ENCODE data around the gene KIRREL2. TPM values are rescaled to one million over a fixed set of nuclear protein-coding genes. Genes with fewer than 3 reads are reported as not detected.
"Not testable (repeated sequence)": the region's sequence is repeated elsewhere in the genome, so short reads cannot be mapped to it uniquely, and the experiment has no call there.

The KIRREL2 gene
- total RNA-seq, 1 experiment from 2014 or later: 5.0 TPM

DNA sequence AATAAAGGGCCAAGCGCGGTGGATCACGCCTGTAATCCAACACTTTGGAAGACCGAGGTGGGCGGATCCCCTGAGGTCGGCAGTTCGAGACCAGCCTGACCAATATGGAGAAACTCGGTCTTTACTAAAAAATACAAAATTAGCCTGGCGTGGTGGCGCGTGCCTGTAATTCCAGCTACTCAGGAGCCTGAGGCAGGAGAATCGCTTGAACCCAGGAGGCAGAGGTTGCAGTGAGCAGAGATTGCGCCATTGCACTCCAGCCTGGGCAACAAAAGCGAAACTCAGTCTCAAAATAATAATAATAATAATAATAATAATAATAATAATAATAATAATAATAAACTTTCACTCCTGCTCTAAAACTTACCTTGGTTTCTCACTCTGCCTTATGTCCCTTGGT lies 53.6 kb downstream of the KIRREL2 start:
- CTCF ChIA-PET; DNase-seq (ENCODE audit: low read depth, low spot score); H3K27ac ChIP-seq (ENCODE audit: low read length); H3K9me3 ChIP-seq (ENCODE audit: control insufficient read depth, insufficient read depth, low read depth, low read length); ATAC-seq; H3K4me1 ChIP-seq (ENCODE audit: control insufficient read depth, insufficient read depth, low read length); H3K36me3 ChIP-seq (ENCODE audit: control insufficient read depth, insufficient read depth, low read length); intact Hi-C loops (cut with micrococcal nuclease; ENCODE audit: unreplicated experiment); BruUV-seq (replicated peaks); H3K27me3 ChIP-seq (ENCODE audit: control insufficient read depth, insufficient read depth, low read length); H3K4me3 ChIP-seq (ENCODE audit: low read depth in 2 of 2, low read length in 2 of 2): not testable (repeated sequence)
- in situ Hi-C loops (cut with HindIII; ENCODE audit: low pct_unique_long_range_greater_than_20kb, low sequenced_read_pairs): loop anchor here (10.0 kb wide), 1 partner anchor 56 kb away; the partner anchor contains the start of genes KIRREL2 and NPHS1
- POLR2A ChIA-PET: interaction anchor here (0.7 kb wide), 1 partner anchor 192 kb away, joined by 5 read pairs; no protein-coding TSS in a partner anchor

DNA sequence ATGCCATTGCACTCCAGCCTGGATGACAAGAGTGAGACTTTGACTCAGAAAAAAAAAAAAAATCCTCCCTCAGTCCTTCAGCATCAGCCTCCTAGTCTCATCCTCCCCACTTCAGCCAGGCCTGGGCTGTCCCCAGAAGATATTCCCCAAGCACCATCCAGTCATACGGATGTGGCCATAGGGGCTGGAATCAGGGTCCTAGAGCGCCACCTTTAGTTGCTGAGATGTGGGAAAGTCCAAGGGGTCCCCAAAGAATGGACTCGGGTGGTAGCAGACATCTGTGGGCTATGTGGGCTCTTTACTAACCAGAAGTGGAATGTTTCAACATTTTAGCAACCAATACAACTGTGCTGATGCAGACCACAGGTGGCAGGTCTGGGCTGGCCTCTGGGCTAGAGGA lies 54.5 kb downstream of the KIRREL2 start:
- Histone ChIP-seq H3K4me1 (ENCODE audit: control insufficient read depth, insufficient read depth, low read length) (no peaks in the 10 kb centered on the region), H3K27ac (ENCODE audit: low read length) (no peak overlapping the region), H3K36me3 (ENCODE audit: control insufficient read depth, insufficient read depth, low read length) (no peaks in the 10 kb centered on the region), H3K9me3 (ENCODE audit: control insufficient read depth, insufficient read depth, low read depth, low read length) (no peaks in the 10 kb centered on the region), H3K4me3 (ENCODE audit: low read depth in 2 of 2, low read length in 2 of 2) (no peak overlapping the region), H3K27me3 (ENCODE audit: control insufficient read depth, insufficient read depth, low read length) (no peaks in the 10 kb centered on the region)
- ATAC-seq (no peak), DNase-seq (ENCODE audit: low read depth, low spot score) (no peak)
- intact Hi-C loops (cut with micrococcal nuclease; ENCODE audit: unreplicated experiment): no loop called here
- ChIA-PET POLR2A (interaction anchor here (0.7 kb wide), 1 partner anchor 193 kb away, joined by 5 read pairs; no protein-coding TSS in a partner anchor), CTCF (no interaction called here)
- TF ChIP-seq, protein P1, sequence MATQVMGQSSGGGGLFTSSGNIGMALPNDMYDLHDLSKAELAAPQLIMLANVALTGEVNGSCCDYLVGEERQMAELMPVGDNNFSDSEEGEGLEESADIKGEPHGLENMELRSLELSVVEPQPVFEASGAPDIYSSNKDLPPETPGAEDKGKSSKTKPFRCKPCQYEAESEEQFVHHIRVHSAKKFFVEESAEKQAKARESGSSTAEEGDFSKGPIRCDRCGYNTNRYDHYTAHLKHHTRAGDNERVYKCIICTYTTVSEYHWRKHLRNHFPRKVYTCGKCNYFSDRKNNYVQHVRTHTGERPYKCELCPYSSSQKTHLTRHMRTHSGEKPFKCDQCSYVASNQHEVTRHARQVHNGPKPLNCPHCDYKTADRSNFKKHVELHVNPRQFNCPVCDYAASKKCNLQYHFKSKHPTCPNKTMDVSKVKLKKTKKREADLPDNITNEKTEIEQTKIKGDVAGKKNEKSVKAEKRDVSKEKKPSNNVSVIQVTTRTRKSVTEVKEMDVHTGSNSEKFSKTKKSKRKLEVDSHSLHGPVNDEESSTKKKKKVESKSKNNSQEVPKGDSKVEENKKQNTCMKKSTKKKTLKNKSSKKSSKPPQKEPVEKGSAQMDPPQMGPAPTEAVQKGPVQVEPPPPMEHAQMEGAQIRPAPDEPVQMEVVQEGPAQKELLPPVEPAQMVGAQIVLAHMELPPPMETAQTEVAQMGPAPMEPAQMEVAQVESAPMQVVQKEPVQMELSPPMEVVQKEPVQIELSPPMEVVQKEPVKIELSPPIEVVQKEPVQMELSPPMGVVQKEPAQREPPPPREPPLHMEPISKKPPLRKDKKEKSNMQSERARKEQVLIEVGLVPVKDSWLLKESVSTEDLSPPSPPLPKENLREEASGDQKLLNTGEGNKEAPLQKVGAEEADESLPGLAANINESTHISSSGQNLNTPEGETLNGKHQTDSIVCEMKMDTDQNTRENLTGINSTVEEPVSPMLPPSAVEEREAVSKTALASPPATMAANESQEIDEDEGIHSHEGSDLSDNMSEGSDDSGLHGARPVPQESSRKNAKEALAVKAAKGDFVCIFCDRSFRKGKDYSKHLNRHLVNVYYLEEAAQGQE (IDR thresholded peaks at IDR 0.05; ENCODE audit: insufficient read depth in 1 of 2, low read depth in 2 of 2, low read length in 1 of 2): no peak
- TF ChIP-seq SIN3A (IDR thresholded peaks at IDR 0.05; ENCODE audit: borderline replicate concordance, insufficient read depth, low read depth, low read length) (no peak), TCF7L2 (IDR thresholded peaks at IDR 0.05; ENCODE audit: low read depth, low read length) (no peak), POLR2AphosphoS5 (IDR thresholded peaks at IDR 0.05; ENCODE audit: low read depth, low read length) (no peak), CTCF (IDR thresholded peaks at IDR 0.05) (no peak)
- in situ Hi-C loops (cut with HindIII; ENCODE audit: low pct_unique_long_range_greater_than_20kb, low sequenced_read_pairs): loop anchor here (10.0 kb wide), 1 partner anchor 56 kb away; the partner anchor contains the start of genes KIRREL2 and NPHS1
- BruUV-seq (replicated peaks): no TSS peak

GRCh38 chr19:35911790-35912189 lies 55.1 kb downstream of the KIRREL2 start:
- intact Hi-C loops (cut with micrococcal nuclease; ENCODE audit: unreplicated experiment): no loop called here
- Histone ChIP-seq H3K4me3 (ENCODE audit: low read depth in 2 of 2, low read length in 2 of 2) (no peak overlapping the region), H3K4me1 (ENCODE audit: control insufficient read depth, insufficient read depth, low read length) (no peaks in the 10 kb centered on the region), H3K27me3 (ENCODE audit: control insufficient read depth, insufficient read depth, low read length) (no peaks in the 10 kb centered on the region), H3K36me3 (ENCODE audit: control insufficient read depth, insufficient read depth, low read length) (no peaks in the 10 kb centered on the region), H3K9me3 (ENCODE audit: control insufficient read depth, insufficient read depth, low read depth, low read length) (no peaks in the 10 kb centered on the region), H3K27ac (ENCODE audit: low read length) (no peak overlapping the region)
- no peak for DNase-seq (ENCODE audit: low read depth, low spot score)
- CTCF ChIA-PET: interaction anchor here (1.4 kb wide), 1 partner anchor 19 kb away, joined by 5 read pairs; no protein-coding TSS in a partner anchor
- peak; percentile 44 for ATAC-seq
- POLR2A ChIA-PET: no interaction called here
- in situ Hi-C loops (cut with HindIII; ENCODE audit: low pct_unique_long_range_greater_than_20kb, low sequenced_read_pairs): loop anchor here (10.0 kb wide), 1 partner anchor 57 kb away; the partner anchor contains the start of genes KIRREL2 and NPHS1
- BruUV-seq (replicated peaks): no TSS peak
- no peak for TF ChIP-seq SIN3A (IDR thresholded peaks at IDR 0.05; ENCODE audit: borderline replicate concordance, insufficient read depth, low read depth, low read length)
- TF ChIP-seq TCF7L2 (IDR thresholded peaks at IDR 0.05; ENCODE audit: low read depth, low read length): no peak
- TF ChIP-seq POLR2AphosphoS5 (IDR thresholded peaks at IDR 0.05; ENCODE audit: low read depth, low read length): no peak
- TF ChIP-seq, protein P1 (IDR thresholded peaks at IDR 0.05; ENCODE audit: insufficient read depth in 1 of 2, low read depth in 2 of 2, low read length in 1 of 2): no peak
- no peak for TF ChIP-seq CTCF (IDR thresholded peaks at IDR 0.05)
